T-helper 9 cell (primary cell): ENCODE measurements around the gene PAIP2B.
"Not testable (repeated sequence)": the region's sequence is repeated elsewhere in the genome, so short reads cannot be mapped to it uniquely, and the experiment has no call there.

Experiments used
- DNase-seq: peaks from one replicate; pipeline ENCODE4 v3.0.0-alpha.2; 2020

Gene PAIP2B

GRCh38 chr2:71215447-71215846 lies 11.5 kb downstream of the PAIP2B start:
- DNase-seq: no peak

- DNase-seq: no peak
These were observed 14.6 kb downstream of the PAIP2B start for GRCh38 chr2:71212336-71212735.

- DNase-seq: no peak
These were observed 16.6 kb downstream of the PAIP2B start for GRCh38 chr2:71210292-71210691.

GRCh38 chr2:71208756-71209155 lies 18.1 kb downstream of the PAIP2B start:
- DNase-seq: no peak

GRCh38 chr2:71207601-71208000 lies 19.3 kb downstream of the PAIP2B start:
- no peak for DNase-seq

GRCh38 chr2:71206271-71206670 lies 20.6 kb downstream of the PAIP2B start:
- no peak for DNase-seq

- DNase-seq: no peak
These were observed 35.3 kb downstream of the PAIP2B start for GRCh38 chr2:71191570-71191943.

GRCh38 chr2:71190656-71191569 lies 36.0 kb downstream of the PAIP2B start:
- DNase-seq: no peak

GRCh38 chr2:71187589-71187988 lies 39.3 kb downstream of the PAIP2B start:
- no peak for DNase-seq

- DNase-seq: no peak
These were observed 39.9 kb downstream of the PAIP2B start for GRCh38 chr2:71186973-71187372.

GRCh38 chr2:71183306-71184115 lies 43.4 kb downstream of the PAIP2B start:
- not testable (repeated sequence) for DNase-seq

GRCh38 chr2:71181316-71181715 lies 45.6 kb downstream of the PAIP2B start:
- no peak for DNase-seq

- DNase-seq: not testable (repeated sequence)
These were observed 48.1 kb downstream of the PAIP2B start for GRCh38 chr2:71178836-71179235.

GRCh38 chr2:71174207-71174606 lies 52.7 kb downstream of the PAIP2B start:
- no peak for DNase-seq

GRCh38 chr2:71173096-71173495 lies 53.8 kb downstream of the PAIP2B start:
- no peak for DNase-seq

GRCh38 chr2:71166812-71167211 lies 60.1 kb downstream of the PAIP2B start:
- no peak for DNase-seq

- DNase-seq: peak; percentile 47
These were observed 69.6 kb downstream of the PAIP2B start for GRCh38 chr2:71157124-71157793.

GRCh38 chr2:71156573-71156972 lies 70.3 kb downstream of the PAIP2B start:
- no peak for DNase-seq

GRCh38 chr2:71155846-71156245 lies 71.1 kb downstream of the PAIP2B start:
- DNase-seq: no peak

GRCh38 chr2:71154798-71155197 lies 72.1 kb downstream of the PAIP2B start:
- no peak for DNase-seq

GRCh38 chr2:71154279-71154678 lies 72.6 kb downstream of the PAIP2B start:
- DNase-seq: no peak

GRCh38 chr2:71153585-71154224 lies 73.2 kb downstream of the PAIP2B start:
- no peak for DNase-seq

GRCh38 chr2:71151620-71152019 lies 75.3 kb downstream of the PAIP2B start:
- DNase-seq: no peak
